Kidney (tissue), 14 donors: Measurements from ENCODE around the gene EQTN. TPM values are rescaled to one million over a fixed set of nuclear protein-coding genes. Genes with fewer than 3 reads are reported as not detected.

ENCODE experiments used
- DNase-seq, 5 donors: peaks; one replicate each; pipeline ENCODE4 v3.0.0-alpha.2; 2013 to 2020
- FAIRE-seq: peaks from 2 replicates; lab custom pipeline; 2012; peaks lifted over from hg19 to GRCh38; lab: Jason Lieb, UNC
- H3K27ac ChIP-seq, 2 donors: one replicate each; pipeline ENCODE4 v1.7.0; 2013; ENCODE audit warnings: low read depth in 2 of 2, low read length in 2 of 2, inconsistent platforms in 1 of 2
- H3K27me3 ChIP-seq: one replicate; pipeline ENCODE4 v1.7.1; 2013; ENCODE audit warnings: low read length, inconsistent platforms; ENCODE audit not compliant: control insufficient read depth, insufficient read depth
- H3K36me3 ChIP-seq, 3 donors: one replicate each; pipeline versions ENCODE4 v1.7.0 to v1.7.1; 2013; ENCODE audit warnings: low read length in 3 of 3, control low read depth in 1 of 3, inconsistent platforms in 1 of 3; ENCODE audit not compliant: insufficient read depth in 3 of 3, control insufficient read depth in 2 of 3
- H3K4me1 ChIP-seq, 3 donors: one replicate each; pipeline versions ENCODE4 v1.7.0 to v1.7.1; 2013; ENCODE audit warnings: low read length in 3 of 3, inconsistent platforms in 1 of 3, low read depth in 1 of 3; ENCODE audit not compliant: control insufficient read depth in 2 of 3, insufficient read depth in 2 of 3
- H3K4me3 ChIP-seq, 3 donors: one replicate each; pipeline versions ENCODE4 v1.7.0 to v1.8.1; 2013; ENCODE audit warnings: low read length in 3 of 3, control low read depth in 1 of 3, inconsistent platforms in 1 of 3
- H3K9ac ChIP-seq, 3 donors: one replicate each; pipeline versions ENCODE4 v1.7.0 to v1.7.1; 2013; ENCODE audit warnings: low read length in 3 of 3, control low read depth in 1 of 3, inconsistent platforms in 1 of 3
- H3K9me3 ChIP-seq, 3 donors: one replicate each; pipeline versions ENCODE4 v1.7.0 to v1.7.1; 2013; ENCODE audit warnings: low read length in 3 of 3, control low read depth in 1 of 3, inconsistent platforms in 1 of 3; ENCODE audit not compliant: control insufficient read depth in 2 of 3, insufficient read depth in 1 of 3
- intact Hi-C: fragments of 100-400 bp; cut with DNase I; formaldehyde crosslinking; loops from one replicate; pipeline ENCODE4 v1.11.1; 2022
- polyA plus RNA-seq: library from polyadenylated mRNA; stranded (reverse); fragments of 350-450 nt; fragmentation: Illumina TruSeq; extraction: RNeasy Lipid Tissue Mini Kit (QIAGEN cat#74804); gene quantifications from one replicate; pipeline ENCODE4 v1.2.3, GENCODE V29; 2014; ENCODE audit warnings: low read depth, low replicate concordance; ENCODE audit not compliant: insufficient read depth
- total RNA-seq: library from RNA; stranded (reverse); fragmentation: NEBNext Ultra II Directional; extraction: Animal tissue kit (Norgen Biotek cat#: 25700); gene quantifications from one replicate; pipeline ENCODE4 v1.2.1, GENCODE V29; 2021
- TF ChIP-seq, protein P1 (sequence below): IDR thresholded peaks from 3 replicates; pipeline ENCODE4 v1.5.1; 2012; ENCODE audit warnings: mild to moderate bottlenecking, moderate library complexity, borderline replicate concordance; ENCODE audit not compliant: insufficient read depth; ENCODE audit errors: extremely low read depth
- donor health status: control.
- donor health status: control.
- donor health status: control.
- donor health status: control.
- donor health status: control.
- donor health status: DM: yes; HTN: yes; CAD: no.
- donor health status: Normal renal cell carcinoma (clear cell type).

EQTN gene
- total and polyA plus RNA-seq, 2 donors from 2014 or later, result 1.4 TPM; not detected in 1

DNA sequence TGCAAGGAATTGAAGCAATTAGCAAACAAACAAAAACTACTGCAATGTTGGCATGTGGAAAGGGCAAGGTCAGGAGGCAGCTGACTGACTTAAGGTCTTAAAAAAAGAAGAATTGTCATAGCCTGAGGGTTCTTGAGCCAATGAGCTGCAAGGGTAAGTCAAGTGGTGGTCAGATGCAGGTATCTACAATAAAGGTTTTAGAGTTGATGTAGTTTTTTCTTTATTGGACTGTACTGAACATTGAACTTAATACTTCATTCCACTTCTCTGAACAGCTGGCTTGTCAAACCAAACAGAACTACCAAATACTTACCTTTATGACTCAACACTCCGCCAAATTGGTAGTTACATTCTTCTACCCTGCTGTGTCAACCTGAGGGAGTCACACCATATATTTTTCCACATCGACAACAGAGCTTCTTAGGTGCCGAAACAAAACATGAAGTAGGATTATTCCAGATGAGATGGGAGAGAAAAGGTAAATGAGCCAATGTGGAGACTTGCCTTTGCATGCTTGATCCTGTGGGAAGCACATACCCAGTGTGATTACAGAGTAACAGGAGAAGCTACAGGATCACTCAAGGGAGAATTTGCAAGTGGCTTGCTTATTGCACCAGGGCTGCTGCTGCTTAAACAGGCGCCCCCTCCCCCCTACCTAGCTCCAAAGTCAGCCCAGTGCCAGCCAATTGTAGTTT is 35.3 kb downstream of the EQTN start:
- FAIRE-seq, result no peak
- Histone ChIP-seq H3K9me3 (no peaks in the 10 kb centered on the region), H3K27ac (no peak overlapping the region), H3K27me3 (no peaks in the 10 kb centered on the region), H3K36me3 (no peaks in the 10 kb centered on the region), H3K4me3 (no peak overlapping the region), H3K4me1 (no peaks in the 10 kb centered on the region), H3K9ac (no peak overlapping the region)
- no peak for DNase-seq
- TF ChIP-seq, protein P1, sequence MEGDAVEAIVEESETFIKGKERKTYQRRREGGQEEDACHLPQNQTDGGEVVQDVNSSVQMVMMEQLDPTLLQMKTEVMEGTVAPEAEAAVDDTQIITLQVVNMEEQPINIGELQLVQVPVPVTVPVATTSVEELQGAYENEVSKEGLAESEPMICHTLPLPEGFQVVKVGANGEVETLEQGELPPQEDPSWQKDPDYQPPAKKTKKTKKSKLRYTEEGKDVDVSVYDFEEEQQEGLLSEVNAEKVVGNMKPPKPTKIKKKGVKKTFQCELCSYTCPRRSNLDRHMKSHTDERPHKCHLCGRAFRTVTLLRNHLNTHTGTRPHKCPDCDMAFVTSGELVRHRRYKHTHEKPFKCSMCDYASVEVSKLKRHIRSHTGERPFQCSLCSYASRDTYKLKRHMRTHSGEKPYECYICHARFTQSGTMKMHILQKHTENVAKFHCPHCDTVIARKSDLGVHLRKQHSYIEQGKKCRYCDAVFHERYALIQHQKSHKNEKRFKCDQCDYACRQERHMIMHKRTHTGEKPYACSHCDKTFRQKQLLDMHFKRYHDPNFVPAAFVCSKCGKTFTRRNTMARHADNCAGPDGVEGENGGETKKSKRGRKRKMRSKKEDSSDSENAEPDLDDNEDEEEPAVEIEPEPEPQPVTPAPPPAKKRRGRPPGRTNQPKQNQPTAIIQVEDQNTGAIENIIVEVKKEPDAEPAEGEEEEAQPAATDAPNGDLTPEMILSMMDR, result no peak
- intact Hi-C loops, result no loop called here

DNA sequence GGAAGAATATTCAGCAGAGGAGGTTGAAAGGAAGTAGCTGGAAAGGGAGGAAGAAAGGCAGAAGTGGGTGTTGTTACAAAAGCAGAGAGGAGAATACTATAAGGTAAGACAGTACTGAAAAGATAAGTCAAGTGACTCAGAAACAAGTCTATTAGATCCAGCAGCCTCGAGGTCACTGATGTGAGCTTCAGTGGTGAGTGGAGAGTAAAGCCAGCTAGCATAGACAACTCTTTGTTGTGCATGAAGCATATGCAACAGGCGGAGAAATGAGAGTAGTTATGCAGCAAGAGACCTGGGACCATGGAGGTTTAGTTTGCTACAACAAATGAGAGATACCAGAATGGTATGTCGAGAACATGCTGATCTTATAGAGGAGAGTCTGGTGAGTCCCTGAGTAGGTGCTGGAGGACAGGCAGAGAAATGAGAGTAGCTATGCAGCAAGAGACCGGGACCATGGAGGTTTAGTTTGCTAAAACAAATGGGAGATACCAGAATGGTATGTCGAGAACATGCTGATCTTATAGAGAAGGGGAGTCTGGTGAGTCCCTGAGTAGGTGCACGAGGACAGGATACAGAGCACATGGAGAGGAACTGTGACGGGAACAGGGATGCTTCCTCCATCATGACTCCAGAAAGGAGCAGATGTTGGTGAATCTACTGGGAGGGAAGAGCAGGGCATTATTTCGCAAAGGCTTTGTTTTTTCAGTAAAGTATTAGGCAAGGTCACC is 36.0 kb downstream of the EQTN start:
- Histone ChIP-seq H3K9ac (no peak overlapping the region), H3K27ac (no peak overlapping the region), H3K27me3 (no peaks in the 10 kb centered on the region), H3K9me3 (no peaks in the 10 kb centered on the region), H3K4me1 (no peaks in the 10 kb centered on the region), H3K4me3 (no peak overlapping the region), H3K36me3 (no peaks in the 10 kb centered on the region)
- intact Hi-C loops, result no loop called here
- FAIRE-seq, result no peak
- DNase-seq, result no peak
- TF ChIP-seq, protein P1, result no peak

- no peaks in the 10 kb centered on the region for H3K4me1 ChIP-seq
- no peak overlapping the region for H3K9ac ChIP-seq
- H3K4me3 ChIP-seq, result no peak overlapping the region
- H3K27me3 ChIP-seq, result no peaks in the 10 kb centered on the region
- FAIRE-seq (no peak), DNase-seq (no peak)
- H3K9me3 ChIP-seq, result no peaks in the 10 kb centered on the region
- TF ChIP-seq, protein P1, result no peak
- intact Hi-C loops, result no loop called here
- H3K36me3 ChIP-seq, result no peaks in the 10 kb centered on the region
- no peak overlapping the region for H3K27ac ChIP-seq
Observed at GRCh38 chr9:27258662-27259061, 38.3 kb downstream of the EQTN start.
